D341Med (cell line): Measurements from ENCODE around the gene ZBTB48.

Experiments used
- DNase-seq: peaks from one replicate; pipeline ENCODE4 v3.0.0; 2012; ENCODE audit warnings: low spot score

The ZBTB48 gene

GRCh38 chr1:6574025-6574620, 5.7 kb upstream of the ZBTB48 start:
- DNase-seq = no peak

- DNase-seq = no peak
Observed at GRCh38 chr1:6574818-6575217, 5.0 kb upstream of the ZBTB48 start.

GRCh38 chr1:6577831-6578525, 1.8 kb upstream of the ZBTB48 start:
- DNase-seq = no peak

- DNase-seq = no peak
Observed at GRCh38 chr1:6578624-6579373, 995 bp upstream of the ZBTB48 start.

GRCh38 chr1:6580119-6580592, 362 bp downstream of the ZBTB48 start:
- DNase-seq = no peak

- no peak for DNase-seq
Observed at GRCh38 chr1:6580593-6581409, 1.0 kb downstream of the ZBTB48 start.

GRCh38 chr1:6581561-6582305, 1.9 kb downstream of the ZBTB48 start:
- no peak for DNase-seq

- no peak for DNase-seq
Observed at GRCh38 chr1:6582370-6582769, 2.6 kb downstream of the ZBTB48 start.

GRCh38 chr1:6584126-6585080, 4.6 kb downstream of the ZBTB48 start:
- DNase-seq = no peak

- no peak for DNase-seq
Observed at GRCh38 chr1:6585081-6585722, 5.4 kb downstream of the ZBTB48 start.

- no peak for DNase-seq
Observed at GRCh38 chr1:6585841-6586240, 6.0 kb downstream of the ZBTB48 start.

- DNase-seq = no peak
Observed at GRCh38 chr1:6586404-6586816, 6.6 kb downstream of the ZBTB48 start.

- DNase-seq = no peak
Observed at GRCh38 chr1:6587261-6588005, 7.6 kb downstream of the ZBTB48 start.

GRCh38 chr1:6588128-6588892, 8.5 kb downstream of the ZBTB48 start:
- no peak for DNase-seq

- DNase-seq = no peak
Observed at GRCh38 chr1:6588893-6589520, 9.2 kb downstream of the ZBTB48 start.

- DNase-seq = no peak
Observed at GRCh38 chr1:6590046-6590445, 10.3 kb downstream of the ZBTB48 start.

- no peak for DNase-seq
Observed at GRCh38 chr1:6591222-6591621, 11.4 kb downstream of the ZBTB48 start.

- no peak for DNase-seq
Observed at GRCh38 chr1:6591644-6592043, 11.8 kb downstream of the ZBTB48 start.
